ENCODE results near the gene SOD3.

GRCh38 chr4:24805566-24805965 lies 10.2 kb downstream of the SOD3 start:
- TF ChIP-seq CTCF (IDR thresholded peaks at IDR 0.05; ENCODE audit: low read depth, low read length, missing input control): no peak
- no peak for TF ChIP-seq ZBTB33 (IDR thresholded peaks at IDR 0.05)
- TF ChIP-seq ATF3 (IDR thresholded peaks at IDR 0.05): no peak
- no peak for TF ChIP-seq YY1 (IDR thresholded peaks at IDR 0.05)
- no peak for TF ChIP-seq RAD21 (IDR thresholded peaks at IDR 0.05)
- no peak for TF ChIP-seq JUND (IDR thresholded peaks at IDR 0.05)
- TF ChIP-seq GABPA (IDR thresholded peaks at IDR 0.05 in 1 of 2, conservative IDR thresholded peaks at IDR 0.05 in 1 of 2): no peak
- TF ChIP-seq REST (IDR thresholded peaks at IDR 0.05): no peak
- TF ChIP-seq MAX (IDR thresholded peaks at IDR 0.05): no peak
- no peak for TF ChIP-seq EGR1 (IDR thresholded peaks at IDR 0.05; ENCODE audit: low read depth in 2 of 2)
- TF ChIP-seq TAF1 (conservative IDR thresholded peaks at IDR 0.05): no peak
- no peak for TF ChIP-seq FOXA2 (IDR thresholded peaks at IDR 0.05)
- TF ChIP-seq FOXA1 (IDR thresholded peaks at IDR 0.05): no peak
- TF ChIP-seq HNF4A (conservative IDR thresholded peaks at IDR 0.05): no peak
